ENCODE results near the gene ANKS1B. TPM values are rescaled to one million over a fixed set of nuclear protein-coding genes. Genes with fewer than 3 reads are reported as not detected.

ANKS1B gene
- total RNA-seq, 1 donor from 2014 or later, result 65.5 TPM

- DNase-seq (ENCODE audit: low spot score), result peak; percentile 24
These were observed 24.4 kb downstream of the ANKS1B start for GRCh38 chr12:99960311-99960710.

GRCh38 chr12:99959549-99960170 lies 25.1 kb downstream of the ANKS1B start:
- peak; percentile 3 for DNase-seq (ENCODE audit: low spot score)

- no peak for DNase-seq (ENCODE audit: low spot score)
These were observed 26.8 kb downstream of the ANKS1B start for GRCh38 chr12:99957866-99958466.

- no peak for DNase-seq (ENCODE audit: low spot score)
These were observed 30.0 kb downstream of the ANKS1B start for GRCh38 chr12:99954724-99955123.

- no peak for DNase-seq (ENCODE audit: low spot score)
These were observed 36.4 kb downstream of the ANKS1B start for GRCh38 chr12:99948370-99948769.

DNA sequence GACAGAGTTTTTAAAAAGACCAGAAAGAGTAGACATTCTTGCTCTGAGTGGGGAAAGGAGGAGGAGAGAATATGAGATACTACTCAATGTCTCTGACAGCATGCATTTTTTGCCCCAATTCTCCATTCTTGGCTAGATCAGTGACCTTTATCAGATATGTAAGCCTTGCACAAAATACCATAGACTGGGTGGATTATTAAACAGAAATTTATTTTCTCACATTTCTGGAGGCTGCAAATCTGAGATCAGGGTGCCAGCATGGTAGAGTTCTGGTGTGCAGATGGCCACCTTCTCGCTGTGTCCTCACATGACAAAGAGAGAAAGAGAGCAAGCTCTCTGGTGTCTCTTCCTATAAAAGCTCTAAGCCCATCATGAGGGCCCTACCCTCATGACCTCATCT lies 38.6 kb downstream of the ANKS1B start:
- DNase-seq (ENCODE audit: low spot score), result no peak

- DNase-seq (ENCODE audit: low spot score), result no peak
These were observed 49.1 kb downstream of the ANKS1B start for GRCh38 chr12:99935608-99936007.

- DNase-seq (ENCODE audit: low spot score), result no peak
These were observed 58.1 kb downstream of the ANKS1B start for GRCh38 chr12:99926511-99927169.

- DNase-seq (ENCODE audit: low spot score), result no peak
These were observed 64.3 kb downstream of the ANKS1B start for GRCh38 chr12:99920353-99920960.

DNA sequence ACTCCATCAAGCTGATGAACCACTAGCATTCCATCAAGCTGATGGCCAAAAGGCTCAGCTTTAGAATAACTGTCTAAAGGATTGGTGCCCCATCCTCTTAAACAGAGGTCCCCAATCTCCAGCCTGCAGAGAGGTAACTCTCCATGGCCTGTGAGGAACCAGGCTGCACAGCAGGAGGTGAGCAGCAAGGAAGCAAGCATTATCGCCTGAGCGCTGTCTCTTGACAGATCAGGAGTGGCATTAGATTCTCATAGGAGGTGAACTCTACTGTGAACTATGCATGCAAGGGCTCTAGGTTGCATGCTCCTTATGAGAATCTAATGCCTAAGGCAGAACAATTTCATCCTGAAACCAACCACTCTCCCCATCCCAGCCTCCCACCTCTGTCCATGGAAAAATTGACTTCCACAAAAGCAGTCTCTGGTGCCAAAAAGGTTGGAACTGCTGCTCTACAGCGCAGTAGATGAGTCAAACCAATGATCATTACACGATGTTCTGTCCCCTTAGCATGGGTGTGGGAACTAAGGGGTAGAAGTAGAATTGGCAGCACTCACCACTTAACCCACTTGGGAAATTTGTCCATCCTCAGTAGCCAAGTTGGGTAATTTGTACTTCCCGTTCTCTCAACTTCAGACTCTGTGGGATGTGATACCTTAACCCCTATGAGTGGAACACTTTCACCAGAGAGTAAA lies 66.9 kb downstream of the ANKS1B start:
- DNase-seq (ENCODE audit: low spot score), result no peak

DNA sequence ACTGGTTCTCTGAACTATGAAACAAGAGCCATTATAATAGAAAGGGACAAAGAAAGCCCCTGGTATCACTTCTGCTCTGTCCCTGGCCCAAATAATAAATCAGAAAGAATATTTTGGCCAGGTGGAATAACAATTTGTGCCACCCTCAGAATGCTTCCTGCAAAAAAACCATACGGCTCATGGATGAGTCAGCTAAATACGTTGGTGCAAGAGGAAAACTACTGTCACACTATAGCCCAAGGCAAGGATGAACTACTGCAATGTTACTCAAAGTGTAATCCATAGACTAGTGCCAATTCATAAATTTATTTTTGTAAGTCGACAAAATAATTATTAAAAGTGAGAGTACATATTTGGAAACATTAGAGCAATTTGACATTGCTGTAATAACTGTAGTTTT lies 68.2 kb downstream of the ANKS1B start:
- DNase-seq (ENCODE audit: low spot score), result no peak

DNA sequence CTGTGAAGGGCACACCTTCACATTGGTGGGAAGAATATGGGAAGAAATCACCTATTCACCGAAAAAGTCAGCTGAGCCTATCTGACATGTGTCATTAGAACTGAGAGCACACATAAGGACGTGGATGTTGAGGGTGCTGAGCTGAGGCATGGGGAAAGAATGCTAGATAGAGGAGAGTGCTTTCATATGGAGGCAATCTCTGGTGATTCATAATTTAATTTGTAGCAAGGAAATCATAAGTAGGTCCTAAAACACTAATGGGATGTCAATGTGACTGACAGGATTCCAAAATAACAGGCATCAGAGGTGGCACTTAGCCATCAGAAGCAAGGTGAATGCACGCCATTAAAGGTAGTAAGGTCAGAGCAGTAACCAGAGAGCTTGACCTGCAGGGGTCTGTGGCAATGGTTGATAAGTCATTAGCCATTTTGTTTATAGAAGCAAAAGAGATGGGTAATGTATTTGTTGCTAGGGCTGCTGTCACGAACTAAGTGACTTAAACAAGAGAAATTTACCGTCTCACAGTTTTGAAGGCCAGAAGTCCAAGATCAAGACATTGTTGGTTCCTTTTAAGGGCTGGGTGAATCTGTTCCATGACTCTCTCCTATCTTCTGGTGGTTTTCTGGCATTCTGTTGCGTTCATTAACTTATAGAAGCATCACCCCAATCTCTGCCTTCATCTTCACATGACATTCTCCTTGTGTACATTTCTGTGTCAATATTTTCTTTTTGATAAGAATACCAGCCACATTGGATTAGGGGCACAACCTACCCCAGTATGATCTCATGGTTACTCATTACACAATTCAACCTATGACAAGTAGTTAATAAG lies 69.3 kb downstream of the ANKS1B start:
- DNase-seq (ENCODE audit: low spot score), result no peak

DNA sequence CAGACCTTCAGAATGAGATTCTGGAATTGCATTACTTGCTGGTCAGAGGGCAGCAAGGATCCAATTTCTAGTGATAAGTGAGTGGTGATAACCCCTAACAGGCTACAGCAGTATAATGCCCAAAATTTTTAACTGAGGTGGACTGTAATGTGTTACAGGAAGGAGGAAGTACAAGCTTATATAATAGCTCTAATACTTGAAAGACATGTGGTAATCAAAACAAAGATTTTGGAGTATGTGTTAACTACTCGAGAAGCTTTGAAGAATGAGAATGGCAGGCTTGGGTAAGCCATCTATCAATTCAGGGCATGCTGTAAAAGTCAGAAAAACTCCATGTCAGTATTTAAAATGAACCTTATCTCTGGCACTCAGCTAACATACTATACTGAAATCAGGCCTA lies 70.5 kb downstream of the ANKS1B start:
- DNase-seq (ENCODE audit: low spot score), result no peak

- no peak for DNase-seq (ENCODE audit: low spot score)
These were observed 72.8 kb downstream of the ANKS1B start for GRCh38 chr12:99911967-99912366.

DNA sequence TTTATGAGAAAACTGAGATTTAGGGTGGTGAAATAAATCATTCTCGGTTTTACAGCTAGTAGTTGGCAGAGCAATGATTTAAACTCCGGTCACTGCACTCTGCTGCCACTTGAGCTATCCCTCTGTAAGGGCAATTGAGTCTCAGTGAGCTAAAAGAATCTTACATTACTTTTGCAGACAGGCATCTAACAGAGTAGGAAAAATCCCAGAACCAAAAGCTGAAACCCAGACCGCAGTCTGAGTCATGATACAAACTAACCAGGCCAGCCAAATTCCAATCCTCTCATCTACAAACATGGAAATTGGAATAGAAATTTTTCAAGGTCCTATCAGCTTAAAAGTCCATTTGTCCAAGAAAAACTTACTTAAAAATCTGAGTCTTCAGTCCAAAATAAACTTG lies 73.7 kb downstream of the ANKS1B start:
- peak; percentile 95 for DNase-seq (ENCODE audit: low spot score)

GRCh38 chr12:99910342-99910741 lies 74.4 kb downstream of the ANKS1B start:
- DNase-seq (ENCODE audit: low spot score), result no peak

DNA sequence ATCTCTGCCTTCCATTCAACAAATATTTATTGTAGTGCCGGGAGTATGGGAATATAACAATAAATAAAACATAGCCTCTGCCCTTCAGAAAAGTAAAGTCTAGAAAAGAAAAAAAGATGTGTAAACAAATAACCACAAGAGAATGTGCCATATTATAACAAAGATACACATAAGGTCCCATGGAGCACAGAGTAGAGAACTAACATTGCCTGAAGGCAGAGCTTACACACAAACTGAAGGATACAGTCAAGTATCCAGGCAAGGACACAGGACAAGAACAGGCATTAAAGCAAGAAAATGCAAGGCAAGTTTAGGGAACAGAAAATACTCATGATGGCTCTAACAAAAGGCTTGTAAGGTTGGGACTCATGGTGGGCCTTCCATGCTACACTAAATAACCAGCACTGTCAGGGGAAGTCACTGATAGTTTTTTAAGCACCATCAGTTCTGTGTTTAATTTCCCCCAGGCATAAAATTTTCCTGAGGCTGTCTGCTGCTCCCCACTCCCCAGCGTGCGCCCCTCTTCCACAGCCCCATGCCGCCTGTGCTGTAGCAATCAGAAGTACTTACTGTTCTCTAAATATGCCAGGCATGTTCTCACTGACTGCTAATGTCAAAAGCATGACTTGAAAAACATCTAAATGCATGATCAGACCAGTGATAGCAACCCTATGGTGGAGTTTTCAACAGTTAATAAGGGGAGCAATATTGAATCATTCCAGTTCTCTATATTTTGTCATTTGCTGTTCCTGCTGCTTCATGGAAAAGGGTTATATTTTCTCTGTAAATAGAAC lies 77.8 kb downstream of the ANKS1B start:
- no peak for DNase-seq (ENCODE audit: low spot score)

DNA sequence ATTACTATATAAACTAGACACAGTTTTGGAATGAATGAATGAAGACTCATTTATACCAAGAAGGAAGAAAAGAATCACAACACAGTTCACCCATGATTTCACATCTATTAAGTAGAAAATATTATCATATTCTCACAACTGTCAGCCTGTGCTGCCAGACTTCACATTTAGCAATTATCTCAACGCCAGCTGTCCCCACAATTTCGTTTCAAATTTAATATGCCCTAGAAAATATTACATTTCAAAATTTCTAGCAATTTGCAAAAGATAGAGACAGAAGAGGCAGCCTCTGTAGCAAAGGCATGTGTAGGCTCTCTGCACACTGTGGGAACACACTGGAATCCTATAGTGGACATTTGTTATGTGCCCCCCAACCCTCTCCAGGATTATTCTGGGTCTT lies 83.6 kb downstream of the ANKS1B start:
- DNase-seq (ENCODE audit: low spot score), result no peak

DNA sequence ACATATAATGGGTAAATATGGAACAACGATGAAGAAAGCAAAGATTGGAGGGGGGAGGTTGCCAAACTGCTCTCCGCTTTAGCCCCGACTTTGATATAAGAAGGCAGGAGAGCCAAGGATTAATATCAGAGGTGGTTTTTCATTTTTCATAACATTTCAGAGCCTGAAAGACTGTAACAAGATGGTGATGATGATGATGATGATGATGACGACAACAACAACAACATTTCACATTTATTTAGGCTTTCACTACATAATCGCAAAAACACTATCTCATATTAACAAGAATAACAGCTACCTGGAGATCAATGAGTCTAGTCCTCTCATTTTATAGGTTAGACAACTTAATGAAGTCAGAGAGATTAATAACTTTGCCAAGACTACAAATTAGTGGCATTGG lies 86.1 kb downstream of the ANKS1B start:
- DNase-seq (ENCODE audit: low spot score), result no peak

- DNase-seq (ENCODE audit: low spot score), result no peak
These were observed 105.3 kb downstream of the ANKS1B start for GRCh38 chr12:99879439-99879838.
